ENCODE results near the gene FAM210B.
"Not testable (repeated sequence)": the region's sequence is repeated elsewhere in the genome, so short reads cannot be mapped to it uniquely, and the experiment has no call there.

FAM210B gene

DNA sequence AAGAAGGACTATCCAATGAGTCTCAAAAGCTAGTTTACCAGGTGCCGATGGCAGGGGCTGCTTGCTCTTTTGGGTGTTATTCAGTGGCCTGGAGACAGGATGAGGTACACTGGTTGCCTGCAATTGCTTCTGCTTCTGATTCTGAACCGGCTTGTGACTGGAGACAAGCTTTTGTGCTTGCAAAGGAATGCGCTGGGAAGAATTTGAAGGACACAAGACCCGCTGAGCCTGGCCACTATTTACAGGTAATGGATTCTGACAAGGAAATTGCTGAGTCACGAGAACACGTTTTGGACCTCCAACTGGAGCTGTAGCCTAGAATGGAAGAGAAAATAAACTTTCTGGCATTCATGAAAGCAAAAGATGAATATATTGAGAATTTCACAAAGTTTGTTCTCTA, 27.4 kb downstream of the FAM210B start:
- no peak for TF ChIP-seq CSDC2 (CRISPR knock-in tag; IDR thresholded peaks at IDR 0.05)
- ATAC-seq, result peak; percentile 49

- no peak for ATAC-seq
- TF ChIP-seq ZC3H10 (CRISPR knock-in tag; IDR thresholded peaks at IDR 0.05), result no peak
- no peak for TF ChIP-seq TSHZ2 (CRISPR knock-in tag; IDR thresholded peaks at IDR 0.05)
- TF ChIP-seq ESRRG (CRISPR knock-in tag; IDR thresholded peaks at IDR 0.05), result no peak
- TF ChIP-seq CREB5 (CRISPR knock-in tag; IDR thresholded peaks at IDR 0.05; ENCODE audit: low read depth), result no peak
- TF ChIP-seq ZNF565 (CRISPR knock-in tag; conservative IDR thresholded peaks at IDR 0.05; ENCODE audit: low read depth), result no peak
- no peak for TF ChIP-seq OSR1 (CRISPR knock-in tag; IDR thresholded peaks at IDR 0.05)
- TF ChIP-seq GLIS3 (CRISPR knock-in tag; IDR thresholded peaks at IDR 0.05), result no peak
- TF ChIP-seq, protein P1, sequence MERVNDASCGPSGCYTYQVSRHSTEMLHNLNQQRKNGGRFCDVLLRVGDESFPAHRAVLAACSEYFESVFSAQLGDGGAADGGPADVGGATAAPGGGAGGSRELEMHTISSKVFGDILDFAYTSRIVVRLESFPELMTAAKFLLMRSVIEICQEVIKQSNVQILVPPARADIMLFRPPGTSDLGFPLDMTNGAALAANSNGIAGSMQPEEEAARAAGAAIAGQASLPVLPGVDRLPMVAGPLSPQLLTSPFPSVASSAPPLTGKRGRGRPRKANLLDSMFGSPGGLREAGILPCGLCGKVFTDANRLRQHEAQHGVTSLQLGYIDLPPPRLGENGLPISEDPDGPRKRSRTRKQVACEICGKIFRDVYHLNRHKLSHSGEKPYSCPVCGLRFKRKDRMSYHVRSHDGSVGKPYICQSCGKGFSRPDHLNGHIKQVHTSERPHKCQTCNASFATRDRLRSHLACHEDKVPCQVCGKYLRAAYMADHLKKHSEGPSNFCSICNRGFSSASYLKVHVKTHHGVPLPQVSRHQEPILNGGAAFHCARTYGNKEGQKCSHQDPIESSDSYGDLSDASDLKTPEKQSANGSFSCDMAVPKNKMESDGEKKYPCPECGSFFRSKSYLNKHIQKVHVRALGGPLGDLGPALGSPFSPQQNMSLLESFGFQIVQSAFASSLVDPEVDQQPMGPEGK (CRISPR knock-in tag; IDR thresholded peaks at IDR 0.05; ENCODE audit: borderline replicate concordance), result no peak
Measured at GRCh38 chr20:56388882-56389281, 30.1 kb downstream of the FAM210B start.

DNA sequence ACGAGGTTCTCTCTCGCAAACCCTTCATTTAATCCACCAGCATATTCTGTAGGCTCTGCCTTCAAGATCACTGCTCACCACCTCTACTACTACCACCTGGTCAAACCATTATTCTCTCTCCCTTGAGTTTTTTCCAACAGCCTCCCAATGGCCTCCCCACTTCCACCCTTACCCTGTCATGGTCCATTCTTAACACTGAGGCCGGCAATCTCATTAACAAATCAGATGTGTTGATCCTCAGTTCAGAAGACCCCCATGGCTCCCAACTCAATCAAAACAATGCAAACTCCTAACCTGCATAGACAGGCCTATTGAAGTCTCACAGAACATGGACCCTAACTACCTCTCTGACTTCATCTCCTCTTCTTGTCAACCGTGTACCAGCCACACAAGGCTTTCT, 31.0 kb downstream of the FAM210B start:
- no peak for ATAC-seq
- no peak for TF ChIP-seq TOX (CRISPR knock-in tag; IDR thresholded peaks at IDR 0.05; ENCODE audit: borderline replicate concordance)
- TF ChIP-seq CSDC2 (CRISPR knock-in tag; IDR thresholded peaks at IDR 0.05), result no peak
- TF ChIP-seq ZFP30 (CRISPR knock-in tag; IDR thresholded peaks at IDR 0.05), result no peak
- TF ChIP-seq ARNTL (CRISPR knock-in tag; IDR thresholded peaks at IDR 0.05; ENCODE audit: borderline replicate concordance, low read depth), result no peak
- no peak for TF ChIP-seq OSR1 (CRISPR knock-in tag; IDR thresholded peaks at IDR 0.05)
- no peak for TF ChIP-seq CREB5 (CRISPR knock-in tag; IDR thresholded peaks at IDR 0.05; ENCODE audit: low read depth)
- TF ChIP-seq, protein P2, sequence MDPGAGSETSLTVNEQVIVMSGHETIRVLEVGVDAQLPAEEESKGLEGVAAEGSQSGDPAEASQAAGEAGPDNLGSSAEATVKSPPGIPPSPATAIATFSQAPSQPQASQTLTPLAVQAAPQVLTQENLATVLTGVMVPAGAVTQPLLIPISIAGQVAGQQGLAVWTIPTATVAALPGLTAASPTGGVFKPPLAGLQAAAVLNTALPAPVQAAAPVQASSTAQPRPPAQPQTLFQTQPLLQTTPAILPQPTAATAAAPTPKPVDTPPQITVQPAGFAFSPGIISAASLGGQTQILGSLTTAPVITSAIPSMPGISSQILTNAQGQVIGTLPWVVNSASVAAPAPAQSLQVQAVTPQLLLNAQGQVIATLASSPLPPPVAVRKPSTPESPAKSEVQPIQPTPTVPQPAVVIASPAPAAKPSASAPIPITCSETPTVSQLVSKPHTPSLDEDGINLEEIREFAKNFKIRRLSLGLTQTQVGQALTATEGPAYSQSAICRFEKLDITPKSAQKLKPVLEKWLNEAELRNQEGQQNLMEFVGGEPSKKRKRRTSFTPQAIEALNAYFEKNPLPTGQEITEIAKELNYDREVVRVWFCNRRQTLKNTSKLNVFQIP (CRISPR knock-in tag; IDR thresholded peaks at IDR 0.05; ENCODE audit: borderline replicate concordance, low read depth), result no peak
- TF ChIP-seq PPARA (CRISPR knock-in tag; IDR thresholded peaks at IDR 0.05; ENCODE audit: borderline replicate concordance), result no peak
- no peak for TF ChIP-seq ISL1 (CRISPR knock-in tag; IDR thresholded peaks at IDR 0.05)
- no peak for TF ChIP-seq TCF4 (CRISPR knock-in tag; IDR thresholded peaks at IDR 0.05; ENCODE audit: borderline replicate concordance)
- TF ChIP-seq ZNF70 (CRISPR knock-in tag; IDR thresholded peaks at IDR 0.05), result no peak
- no peak for TF ChIP-seq SNAI2 (CRISPR knock-in tag; IDR thresholded peaks at IDR 0.05)
- TF ChIP-seq, protein P1 (CRISPR knock-in tag; IDR thresholded peaks at IDR 0.05; ENCODE audit: borderline replicate concordance), result no peak

GRCh38 chr20:56390396-56390795, 31.6 kb downstream of the FAM210B start:
- ATAC-seq, result not testable (repeated sequence)
